Measurements from ENCODE around the gene USP40. TPM values are rescaled to one million over a fixed set of nuclear protein-coding genes. Genes with fewer than 3 reads are reported as not detected.
A peak's percentile ranks its signal among the peaks of the same experiment; 100 is the strongest.

Gene USP40
- total RNA-seq, 2 experiments from 2014 or later: 0.51 to 1.7 TPM

DNA sequence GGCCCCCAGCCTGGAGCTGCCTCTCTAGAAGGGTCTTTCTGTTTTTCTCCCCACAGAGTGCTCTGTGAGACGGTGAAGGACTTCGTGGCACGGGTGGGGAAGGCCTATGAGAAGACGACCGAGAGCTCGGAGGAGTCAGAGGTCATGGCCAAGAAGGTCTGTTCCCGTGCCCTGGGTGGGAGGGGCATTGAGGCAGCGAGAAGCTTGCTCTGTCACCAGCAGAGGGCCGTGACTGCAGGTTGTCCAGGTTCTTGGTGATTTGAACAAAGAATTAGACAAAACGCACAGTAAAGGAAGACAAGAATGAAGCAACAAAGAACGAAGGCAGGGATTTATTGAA lies 118.4 kb downstream of the USP40 start:
- no peaks in the 10 kb centered on the region for H3K4me1 ChIP-seq (ENCODE audit: insufficient read depth, low read length, poor library complexity, severe bottlenecking)
- no peak overlapping the region for H3K4me3 ChIP-seq (ENCODE audit: low read depth, low read length, poor library complexity, severe bottlenecking)
- no peaks in the 10 kb centered on the region for H3K9me3 ChIP-seq (ENCODE audit: low read length)
- H3K9me2 ChIP-seq (ENCODE audit: insufficient read depth, low read length): no peaks in the 10 kb centered on the region
- no peak overlapping the region for H2AFZ ChIP-seq (ENCODE audit: low read length)
- POLR2A ChIA-PET: no interaction called here
- no peak for TF ChIP-seq EZH2phosphoT487 (IDR thresholded peaks at IDR 0.05; ENCODE audit: borderline replicate concordance, low read depth, low read length)
- peak; percentile 67 for TF ChIP-seq CTCF (conservative IDR thresholded peaks at IDR 0.05; ENCODE audit: low read length)
- H3K4me2 ChIP-seq (ENCODE audit: low read length): no peak overlapping the region
- no TSS peak for BruUV-seq (replicated peaks)
- no peak overlapping the region for H3K27ac ChIP-seq (ENCODE audit: low read depth, low read length, poor library complexity, severe bottlenecking)
- intact Hi-C loops (cut with micrococcal nuclease; ENCODE audit: unreplicated experiment): no loop called here
- CTCF ChIA-PET (ENCODE audit: unreplicated experiment): interaction anchor here (0.5 to 0.6 kb wide), 2 partner anchors 40 to 689 kb away, joined by 3 to 8 read pairs; no protein-coding TSS in a partner anchor
- H3K79me2 ChIP-seq (ENCODE audit: insufficient read depth, low read depth, low read length): no peaks in the 10 kb centered on the region
- peaks cover 89% of the 10 kb centered on the region for H3K36me3 ChIP-seq (ENCODE audit: insufficient read depth, low read length)
- H4K20me1 ChIP-seq (ENCODE audit: insufficient read depth, low read length): no peaks in the 10 kb centered on the region
- DNase-seq (ENCODE audit: low spot score): peak; percentile 48

DNA sequence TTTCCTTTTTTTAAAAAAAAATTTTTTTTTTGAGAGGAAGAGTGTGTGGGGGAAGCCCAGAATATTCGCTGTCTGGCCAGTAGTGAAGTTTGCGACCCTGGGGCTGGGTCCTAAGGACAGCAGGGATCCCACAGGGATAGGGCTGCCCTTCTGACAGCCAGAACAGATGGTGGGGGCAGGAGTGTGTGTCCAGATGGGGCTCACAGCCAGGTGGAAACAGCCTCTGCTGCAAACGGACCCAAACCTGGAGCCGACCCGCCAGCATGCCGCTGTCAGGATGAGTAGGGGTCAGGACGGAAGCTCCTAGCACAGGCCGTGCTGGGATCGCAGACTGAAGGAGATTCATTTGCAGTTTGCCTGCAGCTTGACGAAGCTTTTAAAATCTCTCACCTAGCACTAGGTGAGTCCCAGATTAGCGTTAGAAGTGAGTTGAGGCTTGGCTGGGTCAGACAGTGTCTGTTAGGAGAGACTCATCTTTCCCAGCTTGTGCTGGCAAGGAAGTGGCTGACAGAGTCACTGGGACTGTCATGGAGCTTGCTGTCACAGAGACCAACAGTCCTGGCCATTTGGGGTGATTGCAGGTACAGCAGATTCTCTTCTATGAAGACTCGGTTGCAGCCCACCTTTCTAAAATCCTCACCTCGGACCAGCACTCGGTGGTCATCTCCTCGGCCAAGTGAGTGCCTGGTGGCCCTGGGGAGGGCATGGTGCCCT lies 118.9 kb downstream of the USP40 start:
- intact Hi-C loops (cut with micrococcal nuclease; ENCODE audit: unreplicated experiment): no loop called here
- Histone ChIP-seq H3K9me2 (ENCODE audit: insufficient read depth, low read length) (no peaks in the 10 kb centered on the region), H3K79me2 (ENCODE audit: insufficient read depth, low read depth, low read length) (no peaks in the 10 kb centered on the region), H3K4me2 (ENCODE audit: low read length) (no peak overlapping the region), H3K4me1 (ENCODE audit: insufficient read depth, low read length, poor library complexity, severe bottlenecking) (no peaks in the 10 kb centered on the region), H3K27ac (ENCODE audit: low read depth, low read length, poor library complexity, severe bottlenecking) (no peak overlapping the region), H2AFZ (ENCODE audit: low read length) (no peak overlapping the region), H3K4me3 (ENCODE audit: low read depth, low read length, poor library complexity, severe bottlenecking) (no peak overlapping the region), H4K20me1 (ENCODE audit: insufficient read depth, low read length) (no peaks in the 10 kb centered on the region), H3K36me3 (ENCODE audit: insufficient read depth, low read length) (peaks cover 84% of the 10 kb centered on the region), H3K9me3 (ENCODE audit: low read length) (no peaks in the 10 kb centered on the region)
- CTCF ChIA-PET (ENCODE audit: unreplicated experiment): interaction anchor here (0.6 kb wide), 1 partner anchor 40 kb away, joined by 3 read pairs; no protein-coding TSS in a partner anchor
- TF ChIP-seq EZH2phosphoT487 (IDR thresholded peaks at IDR 0.05; ENCODE audit: borderline replicate concordance, low read depth, low read length) (no peak), CTCF (conservative IDR thresholded peaks at IDR 0.05; ENCODE audit: low read length) (no peak)
- POLR2A ChIA-PET: no interaction called here
- TSS peak; percentile 57 for BruUV-seq (replicated peaks)
- no peak for DNase-seq (ENCODE audit: low spot score)

DNA sequence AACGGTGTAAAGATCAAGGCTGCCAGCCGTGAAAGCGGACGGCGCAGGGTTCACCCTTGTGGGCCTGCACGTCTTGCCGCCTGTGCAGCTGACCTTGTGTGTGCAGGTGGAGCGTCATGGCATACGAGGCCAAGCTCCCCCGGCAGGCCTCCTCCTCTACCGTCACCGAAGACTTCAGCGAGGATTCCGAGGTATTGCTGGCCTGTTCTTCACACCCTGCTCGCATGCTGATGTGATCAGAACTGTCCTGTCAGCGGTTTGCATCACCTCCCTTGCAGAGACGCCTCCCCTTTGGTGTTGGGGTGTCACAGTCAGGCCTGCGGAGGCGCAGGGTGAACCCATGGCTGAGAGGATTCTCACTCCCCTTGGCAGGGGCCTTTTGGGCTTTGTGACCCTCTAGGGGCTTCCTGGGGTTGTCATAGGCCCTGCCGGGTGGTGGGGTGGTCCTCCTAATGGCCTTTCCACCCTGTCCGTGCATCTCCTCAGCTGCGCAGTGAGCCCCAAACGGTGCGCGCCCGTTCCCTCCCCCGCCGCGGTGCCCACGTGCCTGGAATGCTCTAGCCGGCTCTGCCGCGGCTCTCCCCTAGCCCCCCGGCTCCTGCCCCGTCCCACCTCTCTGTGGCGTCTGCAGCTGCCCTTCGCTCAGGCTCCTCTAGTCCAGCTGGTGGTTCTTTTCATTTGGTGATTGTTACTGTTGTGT lies 119.8 kb downstream of the USP40 start:
- Histone ChIP-seq H3K4me3 (ENCODE audit: low read depth, low read length, poor library complexity, severe bottlenecking) (no peak overlapping the region), H3K79me2 (ENCODE audit: insufficient read depth, low read depth, low read length) (no peaks in the 10 kb centered on the region), H3K9me3 (ENCODE audit: low read length) (no peaks in the 10 kb centered on the region), H3K4me2 (ENCODE audit: low read length) (no peak overlapping the region), H3K4me1 (ENCODE audit: insufficient read depth, low read length, poor library complexity, severe bottlenecking) (no peaks in the 10 kb centered on the region), H3K27ac (ENCODE audit: low read depth, low read length, poor library complexity, severe bottlenecking) (no peak overlapping the region), H4K20me1 (ENCODE audit: insufficient read depth, low read length) (no peaks in the 10 kb centered on the region), H3K9me2 (ENCODE audit: insufficient read depth, low read length) (no peaks in the 10 kb centered on the region), H2AFZ (ENCODE audit: low read length) (no peak overlapping the region), H3K36me3 (ENCODE audit: insufficient read depth, low read length) (peaks cover 82% of the 10 kb centered on the region)
- intact Hi-C loops (cut with micrococcal nuclease; ENCODE audit: unreplicated experiment): no loop called here
- ChIA-PET CTCF (ENCODE audit: unreplicated experiment) (interaction anchor here (1.1 kb wide), 1 partner anchor 89 kb away, joined by 3 read pairs; no protein-coding TSS in a partner anchor), POLR2A (no interaction called here)
- no TSS peak for BruUV-seq (replicated peaks)
- DNase-seq (ENCODE audit: low spot score): no peak
- TF ChIP-seq CTCF (conservative IDR thresholded peaks at IDR 0.05; ENCODE audit: low read length) (no peak), EZH2phosphoT487 (IDR thresholded peaks at IDR 0.05; ENCODE audit: borderline replicate concordance, low read depth, low read length) (no peak)
